NCI-H460 (cell line): Measurements from ENCODE around the gene SEMA3F. TPM values are rescaled to one million over a fixed set of nuclear protein-coding genes. Genes with fewer than 3 reads are reported as not detected.
"Not testable (repeated sequence)": the region's sequence is repeated elsewhere in the genome, so short reads cannot be mapped to it uniquely, and the experiment has no call there.

Experiments used
- DNase-seq: peaks from one replicate; pipeline ENCODE4 v3.0.0-alpha.2; 2016; ENCODE audit warnings: low read depth; ENCODE audit errors: extremely low read depth
- small RNA-seq, 2 experiments: library from RNA; depleted of rRNA; stranded (forward); fragments of <200 nt; gene quantifications; one replicate each; pipeline ENCODE3, GENCODE V24; 2014
- total RNA-seq: library from RNA; depleted of rRNA; stranded (reverse); fragments of >200 nt; shearing (Covaris generic); gene quantifications from 2 replicates; pipeline ENCODE4 v1.2.3, GENCODE V29; 2014; rRNA removed

SEMA3F gene
- total RNA-seq, 1 experiment from 2014 or later: 5.4 TPM

DNA sequence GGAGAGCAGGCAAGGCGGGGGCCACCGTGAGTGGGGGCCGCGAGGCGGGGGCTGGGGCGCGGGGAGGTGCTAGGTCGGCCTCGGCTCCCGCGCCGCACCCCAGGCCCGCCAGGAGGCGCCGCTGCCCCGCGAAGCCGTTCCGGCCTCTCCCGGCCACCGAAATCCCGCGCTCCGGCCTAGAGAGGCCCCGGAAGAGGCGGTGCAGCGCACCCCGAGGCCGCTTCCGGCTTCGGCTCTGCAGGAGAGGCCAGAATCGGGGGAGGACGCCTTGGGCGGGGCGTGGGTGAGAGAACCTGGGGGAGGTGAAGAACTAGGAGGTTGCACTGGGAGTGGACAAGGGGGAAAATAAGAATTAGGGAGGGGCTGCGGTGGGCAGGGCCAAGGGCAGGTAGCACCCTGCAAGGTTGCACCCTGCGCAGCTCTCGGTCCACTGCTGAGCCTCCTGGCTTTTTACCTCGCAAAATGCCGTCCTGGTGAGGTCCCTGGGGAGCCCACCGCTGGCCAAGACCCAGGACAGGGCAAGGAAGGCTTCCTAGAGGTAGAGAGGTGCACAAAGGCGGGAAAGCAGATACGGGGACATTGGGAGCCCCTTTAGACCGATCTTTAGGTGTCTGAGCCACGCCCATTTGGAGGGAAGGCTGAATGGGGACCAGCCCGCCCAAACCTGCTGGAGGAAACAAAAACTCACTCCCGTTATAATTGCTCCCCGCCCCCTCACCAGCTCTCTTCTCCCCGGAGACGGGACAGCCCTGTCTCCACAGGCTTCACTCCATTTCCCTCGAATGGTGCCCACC is 72.5 kb downstream of the SEMA3F start:
- peak; percentile 78 for DNase-seq

DNA sequence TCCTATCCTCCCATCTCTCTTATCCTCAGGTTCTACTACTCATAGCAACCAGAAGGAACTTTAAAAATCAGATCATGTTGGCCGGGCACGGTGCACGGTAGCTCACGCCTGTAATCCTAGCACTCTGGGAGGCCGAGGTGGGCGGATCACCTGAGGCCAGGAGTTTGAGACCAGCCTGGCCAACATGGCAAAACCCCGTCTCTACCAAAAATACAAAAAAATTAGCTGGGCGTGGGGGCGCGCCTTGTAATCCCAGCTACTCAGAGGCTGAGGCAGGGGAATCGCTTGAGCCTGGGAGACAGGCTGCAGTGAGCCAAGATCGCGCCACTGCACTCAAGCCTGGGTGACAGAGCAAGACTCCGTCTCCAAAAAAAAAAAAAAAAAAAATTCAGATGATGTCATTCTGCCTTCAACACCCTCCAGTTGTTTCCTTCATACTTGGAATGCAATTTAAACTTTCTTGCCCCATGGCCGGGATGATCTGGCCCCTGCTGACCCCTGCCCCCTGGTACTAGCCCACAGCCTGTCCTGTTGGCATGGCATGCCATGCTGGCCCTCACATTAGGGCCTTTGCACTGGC is 73.2 kb downstream of the SEMA3F start:
- not testable (repeated sequence) for DNase-seq

DNA sequence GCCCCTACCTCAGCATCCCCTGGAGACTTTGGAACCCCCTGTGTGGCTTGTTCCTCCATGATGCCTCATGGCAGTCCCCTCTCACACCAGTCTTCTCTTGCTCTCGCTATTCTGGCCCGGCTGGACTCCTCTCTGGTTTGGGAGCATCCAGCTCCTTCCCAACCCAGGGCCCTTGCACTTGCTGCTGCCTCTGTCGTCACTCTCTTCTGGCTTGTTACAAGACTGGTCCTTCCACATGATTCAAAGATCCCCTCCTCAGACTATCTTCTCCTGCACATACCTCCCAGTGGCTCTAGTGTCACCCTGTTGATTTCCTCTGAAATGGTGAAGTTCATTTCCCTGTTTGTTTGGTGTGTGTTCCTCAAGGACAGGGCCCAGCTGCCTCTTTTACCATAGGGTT is 74.4 kb downstream of the SEMA3F start:
- DNase-seq: no peak

DNA sequence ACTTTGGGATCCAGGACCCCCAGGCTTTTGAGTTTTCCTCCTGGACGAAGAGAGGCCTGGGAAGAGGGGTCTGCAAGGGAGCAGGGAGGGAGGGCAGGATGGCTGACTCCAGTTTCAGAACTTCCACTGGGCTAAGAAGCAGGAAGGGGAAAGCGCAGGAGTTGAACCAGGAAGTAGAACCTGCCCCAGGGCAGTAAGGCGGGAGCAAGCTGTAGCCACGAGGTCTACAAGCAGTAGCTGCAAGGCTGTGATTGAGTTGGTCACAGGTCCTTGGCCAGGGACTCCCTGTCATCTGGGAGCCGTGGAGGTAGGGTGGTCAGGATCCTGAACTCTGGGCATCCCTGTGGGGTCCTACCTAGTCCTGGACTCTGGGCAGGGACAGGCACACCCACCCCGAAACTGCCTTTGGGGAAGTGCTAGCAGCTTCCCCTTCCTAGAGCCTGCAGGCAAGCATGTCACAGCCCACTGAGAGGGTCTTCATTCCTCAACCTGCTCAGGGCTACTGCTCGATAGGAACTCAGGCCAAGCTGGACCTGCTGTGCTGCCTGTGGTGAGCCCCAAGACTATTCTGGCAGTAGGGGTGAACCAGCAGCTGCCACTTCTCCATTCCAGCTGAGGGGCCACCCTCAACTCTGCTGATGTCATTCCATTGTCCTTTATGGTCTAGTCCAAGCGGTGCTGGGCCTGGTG is 75.1 kb downstream of the SEMA3F start:
- no peak for DNase-seq

DNA sequence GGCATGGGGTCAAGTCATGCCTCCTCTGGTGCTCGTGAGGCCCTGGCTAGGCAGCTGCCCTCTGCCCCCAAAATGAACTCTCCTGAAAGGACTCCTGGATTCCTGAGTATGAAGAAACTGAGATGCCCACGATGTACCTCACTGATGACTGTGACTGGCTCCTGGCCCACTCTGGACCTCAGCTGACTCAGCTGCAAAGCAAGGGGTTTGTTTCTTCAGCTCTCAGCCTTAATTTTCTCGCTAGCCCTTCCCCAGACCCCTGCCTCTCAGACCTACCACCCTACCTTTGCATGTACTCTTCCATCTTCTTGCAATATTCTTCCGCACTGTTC is 75.6 kb downstream of the SEMA3F start:
- DNase-seq: no peak

DNA sequence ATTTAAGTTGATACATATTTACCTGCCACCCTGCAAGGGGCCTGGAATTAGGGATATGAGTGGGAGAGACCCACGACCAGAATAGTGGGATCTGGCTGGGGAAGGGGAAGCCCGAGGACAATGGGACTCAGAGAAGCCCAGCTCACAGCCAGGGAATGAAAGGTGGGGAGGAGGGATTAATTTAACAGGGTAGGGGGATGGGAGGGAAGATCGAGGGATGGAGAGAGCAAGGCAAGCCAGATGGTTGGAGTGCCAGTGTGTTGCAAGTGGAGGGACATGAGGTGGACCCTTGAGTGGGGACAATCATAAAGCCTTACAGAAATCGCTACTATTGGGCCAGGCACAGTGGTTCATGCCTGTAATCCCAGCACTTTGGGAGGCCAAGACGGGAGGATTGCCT is 76.5 kb downstream of the SEMA3F start:
- DNase-seq: no peak

DNA sequence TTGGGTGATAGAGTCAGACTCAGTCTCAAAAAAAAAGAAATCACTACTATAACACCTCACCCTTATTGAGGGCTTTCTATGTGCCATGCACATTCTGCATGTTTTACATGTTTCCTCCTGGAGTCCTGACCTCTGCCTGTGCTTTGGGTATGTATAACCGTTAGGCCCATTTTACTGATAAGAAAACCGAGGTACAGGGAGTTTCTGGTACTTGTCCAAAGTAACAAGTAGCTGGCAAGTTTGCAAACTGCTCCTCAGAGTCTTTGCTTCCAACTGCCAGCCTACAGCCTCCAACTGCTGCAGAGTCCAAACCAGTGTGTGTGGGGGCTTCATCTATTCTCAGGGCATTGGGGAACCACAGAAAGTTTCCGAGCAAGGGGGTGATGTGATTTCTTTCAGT is 77.2 kb downstream of the SEMA3F start:
- no peak for DNase-seq

DNA sequence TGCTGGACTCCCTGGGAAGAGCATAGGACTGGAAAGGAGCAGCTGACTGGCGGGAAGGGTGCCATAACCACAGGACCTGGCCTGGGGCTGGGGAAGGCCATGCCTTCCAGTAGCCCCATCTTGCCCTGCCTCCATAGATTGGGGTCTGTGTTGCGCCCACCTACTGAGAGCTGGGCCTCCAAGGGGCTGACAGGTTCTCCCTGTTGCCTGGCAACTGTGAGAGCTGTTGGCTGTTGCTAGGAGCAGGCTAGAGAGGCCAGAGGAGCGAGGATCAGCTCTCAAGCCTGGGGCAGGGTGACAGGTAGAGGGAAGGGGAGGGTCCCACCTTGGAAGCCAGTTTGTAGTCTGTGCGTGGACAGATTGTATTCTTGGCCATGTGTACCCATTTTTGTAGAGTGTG is 78.1 kb downstream of the SEMA3F start:
- no peak for DNase-seq

DNA sequence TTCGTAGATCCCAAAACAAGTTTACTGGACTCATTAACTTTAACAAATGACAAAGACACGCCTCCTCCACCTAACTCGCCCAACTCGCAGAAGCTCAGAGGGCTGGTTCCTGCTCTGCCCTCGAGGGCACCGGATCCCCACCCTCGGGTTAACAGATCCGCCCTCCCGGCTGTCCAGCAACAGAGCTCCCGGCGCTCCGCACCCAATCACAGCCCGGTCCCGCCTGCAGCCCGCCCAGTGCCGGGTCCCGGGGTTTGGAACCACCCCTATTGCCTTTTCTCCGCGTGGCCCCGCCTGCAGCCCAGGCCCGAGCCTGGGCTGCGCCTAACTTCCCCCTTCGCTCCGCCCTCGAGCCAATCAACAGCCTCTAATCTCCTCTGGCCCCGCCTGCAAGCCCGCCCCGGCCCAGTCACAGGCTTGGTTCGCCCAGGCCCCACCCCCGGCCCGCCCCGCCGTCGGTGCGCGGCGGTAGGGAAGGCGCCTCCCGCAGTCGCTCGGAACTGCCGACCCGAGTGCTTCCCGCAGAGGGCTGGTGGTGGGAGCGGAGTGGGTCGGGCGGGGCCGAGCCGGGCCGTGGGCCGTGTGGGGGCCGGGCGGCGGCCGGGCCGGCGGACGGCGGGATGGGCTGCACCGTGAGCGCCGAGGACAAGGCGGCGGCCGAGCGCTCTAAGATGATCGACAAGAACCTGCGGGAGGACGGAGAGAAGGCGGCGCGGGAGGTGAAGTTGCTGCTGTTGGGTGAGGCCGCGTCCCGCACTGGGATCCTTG is 80.8 kb downstream of the SEMA3F start, which contains the start of gene GNAI2:
GNAI2 (plus strand) TSS at position 489 of the 768 bp plus-strand sequence; CDS start at position 621, 132 bp downstream.
- peak; percentile 95 for DNase-seq

DNA sequence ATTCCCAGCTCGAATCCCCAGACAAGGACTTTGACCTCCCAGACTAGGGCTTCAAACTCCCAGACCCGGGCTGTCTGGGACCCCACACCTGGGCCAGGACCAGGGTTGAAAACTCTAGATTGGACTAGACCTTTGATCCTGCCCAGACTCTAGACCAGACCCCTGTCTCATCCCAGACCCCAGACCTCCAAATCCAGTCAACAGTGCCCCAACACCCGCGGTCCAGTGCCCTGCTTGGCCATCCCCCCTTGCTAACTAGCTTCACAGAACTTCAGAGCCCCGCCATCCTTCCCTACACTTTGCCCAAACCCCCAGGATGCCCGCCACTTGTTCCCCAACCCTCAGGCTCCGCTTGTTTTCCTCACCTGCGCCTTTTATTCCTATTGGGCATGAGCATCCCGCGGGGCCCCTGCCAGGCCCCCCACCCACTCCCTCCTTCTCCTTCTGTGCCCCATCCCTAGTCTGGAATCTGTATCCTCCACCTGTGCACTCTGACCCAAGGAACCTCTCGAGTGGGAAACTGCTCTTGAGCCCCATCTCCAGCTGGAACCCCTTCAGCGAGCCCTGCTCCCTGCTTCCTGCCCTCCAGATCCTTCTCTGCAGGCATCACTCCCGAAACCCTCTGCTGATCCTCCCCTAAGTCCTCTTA is 81.5 kb downstream of the SEMA3F start:
- no peak for DNase-seq

DNA sequence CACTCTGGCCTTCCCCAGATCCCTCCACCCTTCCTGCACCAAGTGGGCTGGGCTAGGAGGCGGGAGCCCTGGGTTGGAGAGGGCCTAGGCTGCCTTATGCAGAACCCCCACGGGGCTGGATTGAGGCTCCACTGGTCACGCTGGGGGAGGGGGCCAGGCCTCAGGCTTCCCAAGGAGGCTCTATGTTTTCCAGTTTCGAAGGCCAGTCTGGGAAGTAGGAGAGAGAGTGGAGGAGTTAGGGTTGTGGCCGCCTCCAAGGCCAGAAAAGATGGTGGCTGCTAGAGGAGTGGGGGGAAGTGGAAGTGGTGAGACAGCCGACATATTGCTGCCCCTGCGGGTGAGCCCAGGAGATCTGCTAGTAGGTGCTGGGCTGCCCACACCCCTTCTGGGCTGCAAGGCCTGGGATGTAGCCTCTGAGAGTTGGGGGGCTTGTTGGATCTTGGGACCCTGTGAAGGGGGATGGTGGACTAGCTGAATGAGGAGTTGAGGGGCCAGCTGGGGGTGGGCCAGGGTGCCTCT is 82.1 kb downstream of the SEMA3F start:
- DNase-seq: no peak

DNA sequence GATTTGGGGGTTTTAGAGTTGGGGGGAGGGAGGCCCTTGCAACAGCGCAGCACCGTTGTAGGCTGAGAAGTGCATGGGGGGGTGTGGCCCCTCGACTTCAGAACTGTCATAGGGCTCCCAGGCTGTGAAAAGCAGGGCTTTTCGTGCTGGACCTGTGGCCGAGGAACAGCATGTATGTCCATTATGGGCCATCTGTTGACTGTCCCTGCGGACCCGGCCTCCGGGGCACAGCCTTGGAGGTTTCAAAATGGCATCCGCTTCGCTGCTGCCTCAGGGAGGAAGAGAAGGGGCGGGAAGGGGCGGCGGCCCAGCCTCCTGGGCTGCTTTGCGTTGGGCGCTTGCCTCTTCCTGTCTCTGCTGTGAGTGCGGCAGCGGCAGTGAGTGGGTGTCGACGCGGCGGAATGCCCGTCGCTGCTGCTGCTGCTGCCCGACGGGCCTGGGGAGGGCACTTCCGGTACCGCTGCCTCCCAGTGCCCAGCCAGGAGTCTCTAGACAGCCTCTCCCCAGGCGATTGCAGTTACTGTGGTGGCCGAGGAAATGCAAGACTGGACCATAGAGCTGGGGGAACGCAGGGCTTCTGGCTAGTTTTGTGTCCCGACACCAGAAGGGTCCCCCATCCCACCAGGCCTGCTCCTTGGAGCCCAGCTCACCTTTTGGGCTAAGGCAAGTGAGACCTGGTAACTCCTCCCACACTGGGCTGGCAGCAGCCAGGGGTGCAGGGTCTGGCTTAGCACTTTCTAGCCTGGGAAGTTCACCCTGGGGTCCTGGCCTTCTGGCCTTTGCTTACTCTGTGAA is 82.8 kb downstream of the SEMA3F start:
- DNase-seq: peak; percentile 46

DNA sequence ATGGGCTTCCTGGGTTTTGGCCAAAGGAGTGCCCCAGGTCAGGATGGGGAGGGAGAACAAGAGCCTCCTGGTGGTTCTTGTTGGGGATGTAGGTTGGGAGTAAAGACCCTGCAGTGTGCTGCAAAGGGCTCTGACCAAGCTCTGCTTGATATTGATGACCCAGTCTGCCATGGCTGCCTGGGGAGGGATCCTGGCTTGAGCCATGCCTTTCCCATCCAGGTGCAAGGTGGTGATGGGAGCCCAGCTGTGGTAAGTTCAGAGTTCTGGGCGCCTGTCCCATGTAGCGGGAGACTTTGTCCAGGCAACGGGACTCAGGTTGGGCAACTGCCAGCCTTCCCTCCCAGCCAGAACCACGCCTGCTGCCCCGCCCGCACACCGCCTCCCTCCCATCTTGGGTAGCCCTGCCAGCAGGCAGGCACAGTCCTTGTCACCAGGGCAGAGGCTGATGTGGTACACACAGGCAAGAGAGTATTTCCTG is 83.5 kb downstream of the SEMA3F start:
- DNase-seq: no peak

Small RNA genes within 50 kb of the gene (small RNA-seq; reads per million reads assigned to genes)
- gene MIR566 (0 reads per million in 2 experiments), gene MIR5787 (0 reads per million in 2 experiments)

Other genes starting within 250 kb of the SEMA3F start
- 8.9 and 10.8 TPM in 2 replicates for gene MON1A, start 225.5 kb upstream of the SEMA3F start, total RNA-seq
- gene RBM6, start 215.2 kb upstream of the SEMA3F start, total RNA-seq: 24.6 and 33.8 TPM in 2 replicates
- 56.9 and 61.4 TPM in 2 replicates for gene RBM5, start 66.4 kb upstream of the SEMA3F start, total RNA-seq
- not detected in 2 replicates for gene GNAT1, start 36.3 kb downstream of the SEMA3F start, total RNA-seq
- 0.09 and 0.27 TPM in 2 replicates for gene SLC38A3, start 49.9 kb downstream of the SEMA3F start, total RNA-seq
- 45.5 and 50.1 TPM in 2 replicates for gene GNAI2, start 80.9 kb downstream of the SEMA3F start, total RNA-seq
- gene SEMA3B, start 113.8 kb downstream of the SEMA3F start, total RNA-seq: 4.9 and 6.1 TPM in 2 replicates
- gene LSMEM2, start 123.8 kb downstream of the SEMA3F start, total RNA-seq: not detected in 2 replicates
- 116 TPM in 2 replicates for gene IFRD2, start 137.1 kb downstream of the SEMA3F start, total RNA-seq
- gene HYAL3, start 144.1 kb downstream of the SEMA3F start, total RNA-seq: 13.0 and 15.1 TPM in 2 replicates
- 7.2 and 7.6 TPM in 2 replicates for gene NAA80, start 144.1 kb downstream of the SEMA3F start, total RNA-seq
- 5.9 and 6.2 TPM in 2 replicates for gene HYAL1, start 148.2 kb downstream of the SEMA3F start, total RNA-seq
- gene HYAL2, start 167.4 kb downstream of the SEMA3F start, total RNA-seq: 19.9 and 28.5 TPM in 2 replicates
- gene TUSC2, start 172.9 kb downstream of the SEMA3F start, total RNA-seq: 15.4 and 17.6 TPM in 2 replicates
- gene RASSF1, start 185.5 kb downstream of the SEMA3F start, total RNA-seq: 8.9 and 9.4 TPM in 2 replicates
- 0.30 and 1.1 TPM in 2 replicates for gene ZMYND10, start 190.4 kb downstream of the SEMA3F start, total RNA-seq
- 16.8 and 17.3 TPM in 2 replicates for gene NPRL2, start 195.5 kb downstream of the SEMA3F start, total RNA-seq
- gene CYB561D2, start 195.5 kb downstream of the SEMA3F start, total RNA-seq: 8.3 and 8.9 TPM in 2 replicates
- 27.7 and 31.7 TPM in 2 replicates for gene TMEM115, start 204.2 kb downstream of the SEMA3F start, total RNA-seq